Body of pancreas (tissue), 4 donors: ENCODE measurements around the gene ANKLE2.

ENCODE experiments used
- CTCF ChIP-seq, 7 experiments: fragments of 450-650 bp in 4 of 7; fragments of 200-600 bp in 3 of 7; sonication (generic) in 3 of 7; IDR thresholded peaks; one replicate each; pipeline ENCODE4 v1.5.1; 2016 to 2019; ENCODE audit warnings: antibody characterized with exemption in 7 of 7
- POLR2A ChIP-seq, 3 donors: fragments of 450-650 bp; IDR thresholded peaks; one replicate each; pipeline ENCODE4 v1.6.1; 2016; ENCODE audit warnings: antibody characterized with exemption in 3 of 3, mild to moderate bottlenecking in 2 of 3

- no peak for TF ChIP-seq CTCF (IDR thresholded peaks at IDR 0.05)
- TF ChIP-seq POLR2A (IDR thresholded peaks at IDR 0.05) = no peak
Observed at GRCh38 chr12:132765361-132765760, 3.7 kb upstream of the ANKLE2 start.
